Kidney epithelial cell (primary cell): Measurements from ENCODE around the gene KLF2. TPM values are rescaled to one million over a fixed set of nuclear protein-coding genes. Genes with fewer than 3 reads are reported as not detected.

Experiments used
- DNase-seq: peaks from one replicate; pipeline ENCODE4 v3.0.0-alpha.2; 2010; ENCODE audit warnings: low read depth
- H3K27me3 ChIP-seq: 2 replicates; pipeline ENCODE4 v1.6.0; 2011; ENCODE audit warnings: low read length; ENCODE audit not compliant: control insufficient read depth, insufficient read depth
- H3K36me3 ChIP-seq: 2 replicates; pipeline ENCODE4 v1.5.1; 2011; ENCODE audit warnings: low read length; ENCODE audit not compliant: control insufficient read depth, insufficient read depth
- H3K4me3 ChIP-seq: 2 replicates; pipeline ENCODE4 v1.5.1; 2011; ENCODE audit warnings: low read depth, mild to moderate bottlenecking, control low read depth, low read length
- CTCF ChIP-seq: IDR thresholded peaks from 2 replicates; pipeline ENCODE4 v1.5.1; 2011; ENCODE audit warnings: mild to moderate bottlenecking, moderate library complexity, low read length, control low read depth, inconsistent platforms; ENCODE audit not compliant: insufficient read depth, poor library complexity, severe bottlenecking
- total RNA-seq: library from RNA; depleted of rRNA; stranded (reverse); fragments of >200 nt; gene quantifications from 2 replicates; pipeline ENCODE4 v1.2.3, GENCODE V29; 2015

The KLF2 gene
- total RNA-seq, 1 donor from 2014 or later, result 0.67 TPM

- Histone ChIP-seq H3K27me3 (no peaks in the 10 kb centered on the region), H3K36me3 (peaks cover 1% of the 10 kb centered on the region), H3K4me3 (no peak overlapping the region)
- no peak for TF ChIP-seq CTCF
- DNase-seq, result no peak
These were observed 36.1 kb downstream of the KLF2 start for GRCh38 chr19:16360738-16361137.

- H3K4me3 ChIP-seq, result no peak overlapping the region
- H3K27me3 ChIP-seq, result no peaks in the 10 kb centered on the region
- peaks cover 1% of the 10 kb centered on the region for H3K36me3 ChIP-seq
- DNase-seq, result no peak
- no peak for TF ChIP-seq CTCF
These were observed 36.6 kb downstream of the KLF2 start for GRCh38 chr19:16361254-16361653.

GRCh38 chr19:16361926-16362325, 37.3 kb downstream of the KLF2 start:
- TF ChIP-seq CTCF, result no peak
- H3K27me3 ChIP-seq, result no peaks in the 10 kb centered on the region
- peaks cover 1% of the 10 kb centered on the region for H3K36me3 ChIP-seq
- no peak overlapping the region for H3K4me3 ChIP-seq
- no peak for DNase-seq

DNA sequence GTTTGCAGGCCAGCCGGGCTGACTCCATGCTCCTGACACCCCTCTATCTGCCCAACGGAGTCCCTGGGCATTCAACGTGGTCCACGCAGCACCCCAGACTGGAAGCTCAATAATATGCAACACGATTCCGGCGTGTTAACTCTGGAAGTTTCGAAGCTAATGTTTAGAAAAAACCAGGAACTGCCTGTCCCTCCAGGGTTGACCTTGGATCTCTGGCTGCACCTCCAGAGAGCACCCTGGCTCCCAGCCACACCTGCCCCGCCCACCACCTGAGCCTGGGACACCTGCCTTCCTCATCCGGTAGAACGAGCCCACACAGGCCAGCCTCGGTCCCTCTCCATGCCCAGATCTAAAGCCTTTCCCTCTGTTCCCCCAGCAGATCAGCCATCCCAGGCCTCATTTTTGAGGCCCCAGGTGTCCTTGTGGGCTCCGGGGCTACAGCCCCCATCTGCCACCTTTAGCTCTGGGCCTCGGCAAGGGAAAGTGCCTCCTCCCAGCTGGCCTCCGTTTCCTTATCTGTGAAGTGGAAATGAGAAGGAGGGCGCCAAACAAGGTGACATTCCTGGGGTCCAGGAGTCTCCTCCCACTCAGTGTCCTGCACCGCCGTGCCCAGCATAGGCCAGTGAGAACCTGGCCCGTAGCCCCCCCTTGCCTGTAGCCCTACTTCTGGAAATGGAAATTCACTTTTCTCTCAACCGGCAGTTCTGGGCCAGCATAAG, 38.7 kb downstream of the KLF2 start:
- H3K27me3 ChIP-seq, result no peaks in the 10 kb centered on the region
- DNase-seq, result no peak
- no peaks in the 10 kb centered on the region for H3K36me3 ChIP-seq
- TF ChIP-seq CTCF, result no peak
- H3K4me3 ChIP-seq, result no peak overlapping the region

DNA sequence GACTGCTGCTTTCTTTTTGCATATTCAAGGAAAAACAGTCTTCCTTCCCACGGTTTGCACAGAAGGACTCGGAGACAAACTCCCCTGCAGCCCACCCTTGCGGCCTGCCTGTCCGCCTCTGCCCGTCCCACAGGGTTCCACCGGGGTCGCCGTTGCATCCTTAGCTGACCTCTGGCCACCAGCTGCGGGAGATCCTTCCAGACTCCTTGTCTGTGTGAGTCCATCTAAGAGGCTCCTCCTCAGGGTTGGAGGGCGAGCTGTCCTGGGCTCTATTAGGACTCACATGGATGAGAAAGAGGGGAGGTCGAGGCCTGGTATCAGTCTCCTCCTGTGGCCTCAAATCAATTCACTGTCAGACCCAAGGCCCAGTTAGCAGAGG, 39.2 kb downstream of the KLF2 start:
- no peak for TF ChIP-seq CTCF
- Histone ChIP-seq H3K4me3 (no peak overlapping the region), H3K27me3 (no peaks in the 10 kb centered on the region), H3K36me3 (no peaks in the 10 kb centered on the region)
- DNase-seq, result no peak
